K562 (cell line): Measurements from ENCODE around the gene SVBP. TPM values are rescaled to one million over a fixed set of nuclear protein-coding genes. Genes with fewer than 3 reads are reported as not detected.
A peak's percentile ranks its signal among the peaks of the same experiment; 100 is the strongest.

Experiments
- ARID3B ChIP-seq: fragments of 250-450 bp; sonication (Bioruptor Pico); IDR thresholded peaks from 2 replicates; pipeline ENCODE4 v1.4.0; 2020; ENCODE audit warnings: borderline replicate concordance
- CBFB ChIP-seq: sonication (generic); formaldehyde crosslinking; IDR thresholded peaks from 2 replicates; pipeline ENCODE4 v1.4.0; 2020; ENCODE audit warnings: mild to moderate bottlenecking, missing genetic modification reagents
- CLOCK ChIP-seq: fragments of 250-450 bp; sonication (Bioruptor Pico); IDR thresholded peaks from 2 replicates; pipeline ENCODE4 v1.4.0; 2020; ENCODE audit warnings: mild to moderate bottlenecking, moderate library complexity, borderline replicate concordance
- E2F1 ChIP-seq: sonication (generic); formaldehyde crosslinking; IDR thresholded peaks from 2 replicates; pipeline ENCODE4 v1.8.1; 2023; ENCODE audit warnings: mild to moderate bottlenecking, missing genetic modification reagents, moderate library complexity
- ELF2 ChIP-seq: fragments of 250-450 bp; sonication (Bioruptor Pico); IDR thresholded peaks from 2 replicates; pipeline ENCODE4 v1.5.0; 2021; ENCODE audit warnings: mild to moderate bottlenecking
- EP400 ChIP-seq: fragments of 450-650 bp; IDR thresholded peaks from 2 replicates; pipeline ENCODE4 v1.6.1; 2017; ENCODE audit warnings: antibody characterized with exemption, mild to moderate bottlenecking, moderate library complexity
- FOXK2 ChIP-seq, 2 experiments: fragments of 450-650 bp; IDR thresholded peaks in 1 of 2; conservative IDR thresholded peaks in 1 of 2; 2 replicates each; pipeline ENCODE4 v1.6.1; 2016; ENCODE audit warnings: low read depth in 2 of 2, mild to moderate bottlenecking in 1 of 2
- FOXO4 ChIP-seq: fragments of 450-650 bp; formaldehyde crosslinking; IDR thresholded peaks from 2 replicates; pipeline ENCODE4 v1.4.0; 2020; ENCODE audit warnings: mild to moderate bottlenecking, moderate library complexity
- FOXP4 ChIP-seq: sonication (generic); formaldehyde crosslinking; IDR thresholded peaks from 2 replicates; pipeline ENCODE4 v1.8.0; 2022; ENCODE audit warnings: mild to moderate bottlenecking, missing genetic modification reagents, borderline replicate concordance
- ID3 ChIP-seq, 2 experiments: fragments of 250-450 bp in 1 of 2; fragments of 450-650 bp in 1 of 2; sonication (Bioruptor Pico) in 1 of 2; IDR thresholded peaks; 2 replicates each; pipeline versions ENCODE4 v1.6.1 to v1.8.0; 2016 to 2021; ENCODE audit warnings: mild to moderate bottlenecking in 2 of 2, moderate library complexity in 2 of 2, missing compliant biosample characterization in 1 of 2, missing genetic modification characterization in 1 of 2
- MAZ ChIP-seq, 2 experiments: fragments of 450-650 bp in 1 of 2; sonication (generic) in 1 of 2; formaldehyde crosslinking; IDR thresholded peaks in 1 of 2; conservative IDR thresholded peaks in 1 of 2; 2 replicates each; pipeline versions ENCODE4 v1.4.0 to v1.5.0; 2020; ENCODE audit warnings: mild to moderate bottlenecking in 1 of 2, missing genetic modification reagents in 1 of 2
- MTA3 ChIP-seq: fragments of 450-650 bp; formaldehyde crosslinking; IDR thresholded peaks from 2 replicates; pipeline ENCODE4 v1.6.1; 2017; ENCODE audit warnings: mild to moderate bottlenecking, borderline replicate concordance
- PHB ChIP-seq: fragments of 250-450 bp; sonication (Bioruptor Pico); IDR thresholded peaks from 2 replicates; pipeline ENCODE4 v1.5.0; 2021
- RBFOX2 ChIP-seq: fragments of 200-400 bp; formaldehyde crosslinking; IDR thresholded peaks from 2 replicates; pipeline ENCODE4 v1.6.1; 2017; ENCODE audit warnings: low read depth, mild to moderate bottlenecking, low read length, moderate library complexity
- SAFB2 ChIP-seq: fragments of 200-400 bp; formaldehyde crosslinking; IDR thresholded peaks from 2 replicates; pipeline ENCODE4 v1.6.1; 2018; ENCODE audit warnings: borderline replicate concordance, low read length, low read depth, moderate library complexity; ENCODE audit not compliant: severe bottlenecking
- XRCC3 ChIP-seq: fragments of 450-650 bp; IDR thresholded peaks from 2 replicates; pipeline ENCODE4 v1.6.1; 2017; ENCODE audit warnings: mild to moderate bottlenecking, moderate library complexity
- polyA plus RNA-seq, 8 experiments: library from polyadenylated mRNA; depleted of rRNA in 4 of 8; stranded (reverse) in 5 of 8; unstranded in 3 of 8; fragments of >200 nt; fragmentation: Nextera tagmentation in 2 of 8; fragmentation: Illumina TruSeq in 1 of 8; extraction: Ambion mirVana in 2 of 8; extraction: Trizol in 1 of 8; gene quantifications; 2 replicates each; pipeline versions ENCODE4 v1.2.1 to v1.2.3, GENCODE V29; 2011 to 2014; ENCODE audit warnings: inconsistent platforms in 1 of 8, missing spikeins in 1 of 8
- total RNA-seq, 7 experiments: library from RNA; depleted of rRNA in 6 of 7; stranded (reverse); fragments of >200 nt in 6 of 7; fragmentation: Illumina TruSeq in 2 of 7; extraction: Trizol in 2 of 7; gene quantifications; 2 replicates each; pipeline versions ENCODE4 v1.2.1 to v1.2.3, GENCODE V29; 2011 to 2021; ENCODE audit warnings: low replicate concordance in 1 of 7

The SVBP gene
- total and polyA plus RNA-seq, 9 of the 15 experiments (the other 6 are each of a cell fraction or from before 2014, with no cell fraction given): 31.7 to 49.7 (median 40.0) TPM

- TF ChIP-seq RBFOX2 (peak; percentile 60; the same call in 1 of the 2 replicates), MAZ (CRISPR knock-in tag; conservative IDR thresholded peaks at IDR 0.05 in 1 of 2, IDR thresholded peaks at IDR 0.05 in 1 of 2) (no peak; a peak in 2 of 4 replicates), ARID3B (no peak), MTA3 (no peak), PHB (CRISPR knock-in tag) (0 out of 2 replicates have a peak, but pooled peaks have one; percentile 22), FOXO4 (no peak), ID3 (CRISPR knock-in tag; IDR thresholded peaks at IDR 0.05) (no peak), ID3 (tag; IDR thresholded peaks at IDR 0.05) (0 out of 2 replicates have a peak, but pooled peaks have one; percentile 46), SAFB2 (no peak), XRCC3 (no peak), CBFB (CRISPR knock-in tag) (no peak), CLOCK (CRISPR knock-in tag) (no peak), FOXP4 (no peak; the same call in 1 of the 2 replicates), E2F1 (no peak), EP400 (no peak), FOXK2 (conservative IDR thresholded peaks at IDR 0.05 in 1 of 2, IDR thresholded peaks at IDR 0.05 in 1 of 2; ENCODE audit: low read depth in 2 of 2) (no peak), ELF2 (no peak)
Observed at GRCh38 chr1:42767510-42768000, 49.6 kb downstream of the SVBP start (continued).
